ENCODE data around the gene MED13L. TPM values are rescaled to one million over a fixed set of nuclear protein-coding genes. Genes with fewer than 3 reads are reported as not detected.
"Not testable (repeated sequence)": the region's sequence is repeated elsewhere in the genome, so short reads cannot be mapped to it uniquely, and the experiment has no call there.

The MED13L gene
- total and polyA plus RNA-seq, 11 donors, result 12.2 to 84.1 (median 60.2) TPM

DNA sequence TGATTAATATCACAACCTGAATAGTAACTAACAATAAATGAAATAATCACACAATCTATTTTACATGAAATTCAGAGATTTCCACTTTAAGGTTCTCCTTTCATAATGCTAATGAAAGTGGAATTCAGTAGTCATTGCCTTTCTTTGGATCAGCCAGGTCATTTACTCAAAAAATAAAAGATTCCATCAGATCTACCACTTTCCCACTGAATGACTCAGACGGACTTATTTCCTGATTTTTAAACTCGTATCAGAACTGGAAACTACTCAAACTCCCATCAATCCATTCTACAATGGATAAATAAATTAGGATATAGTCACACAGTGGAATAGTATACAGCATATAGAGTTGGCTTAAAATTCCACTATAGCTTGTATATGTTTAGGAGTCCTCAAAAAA is 237.1 kb downstream of the MED13L start:
- 74 to 93% (median 80%) methylated on average over 2 of the region's 2 CpGs for WGBS, 4 donors
- ATAC-seq, result no peak
- Histone ChIP-seq H3K9me3 (no peaks in the 10 kb centered on the region), H3K36me3 (no peaks in the 10 kb centered on the region), H3K4me1 (peaks cover 0 to 39% (median 17%) of the 10 kb centered on the region in 12 donors), H3K4me3 (no peak overlapping the region), H3K27me3 (no peaks in the 10 kb centered on the region), H3K27ac (no peak overlapping the region)
- no peak for DNase-seq
- no peak for TF ChIP-seq POLR2A (IDR thresholded peaks at IDR 0.05)
- TF ChIP-seq, protein P1, sequence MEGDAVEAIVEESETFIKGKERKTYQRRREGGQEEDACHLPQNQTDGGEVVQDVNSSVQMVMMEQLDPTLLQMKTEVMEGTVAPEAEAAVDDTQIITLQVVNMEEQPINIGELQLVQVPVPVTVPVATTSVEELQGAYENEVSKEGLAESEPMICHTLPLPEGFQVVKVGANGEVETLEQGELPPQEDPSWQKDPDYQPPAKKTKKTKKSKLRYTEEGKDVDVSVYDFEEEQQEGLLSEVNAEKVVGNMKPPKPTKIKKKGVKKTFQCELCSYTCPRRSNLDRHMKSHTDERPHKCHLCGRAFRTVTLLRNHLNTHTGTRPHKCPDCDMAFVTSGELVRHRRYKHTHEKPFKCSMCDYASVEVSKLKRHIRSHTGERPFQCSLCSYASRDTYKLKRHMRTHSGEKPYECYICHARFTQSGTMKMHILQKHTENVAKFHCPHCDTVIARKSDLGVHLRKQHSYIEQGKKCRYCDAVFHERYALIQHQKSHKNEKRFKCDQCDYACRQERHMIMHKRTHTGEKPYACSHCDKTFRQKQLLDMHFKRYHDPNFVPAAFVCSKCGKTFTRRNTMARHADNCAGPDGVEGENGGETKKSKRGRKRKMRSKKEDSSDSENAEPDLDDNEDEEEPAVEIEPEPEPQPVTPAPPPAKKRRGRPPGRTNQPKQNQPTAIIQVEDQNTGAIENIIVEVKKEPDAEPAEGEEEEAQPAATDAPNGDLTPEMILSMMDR (IDR thresholded peaks at IDR 0.05), result no peak
- intact Hi-C loops (cut with DNase I), result no loop called here

DNA sequence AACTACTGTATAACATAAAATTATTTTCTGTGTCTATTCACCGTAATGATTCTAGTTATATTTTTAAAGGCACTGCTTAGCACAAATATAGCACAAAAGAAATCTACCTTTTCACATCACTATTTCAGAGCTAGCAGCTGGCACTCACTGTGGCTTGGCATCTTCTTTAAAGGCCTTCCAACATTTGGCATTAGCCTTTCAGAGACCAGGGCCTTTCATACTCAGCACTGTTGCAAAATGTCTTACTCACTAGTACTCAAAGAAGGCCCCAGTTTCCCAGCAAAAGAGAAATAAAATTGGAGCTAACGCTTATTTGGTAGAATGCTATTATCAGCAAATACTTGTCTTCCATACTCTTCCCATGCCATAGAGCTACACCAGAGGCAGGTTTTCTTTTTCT is 238.4 kb downstream of the MED13L start:
- no peak for DNase-seq
- no peaks in the 10 kb centered on the region for H3K36me3 ChIP-seq
- no peak for ATAC-seq
- no peak overlapping the region for H3K4me3 ChIP-seq
- peaks cover 0 to 27% (median 8%) of the 10 kb centered on the region in 12 donors for H3K4me1 ChIP-seq
- WGBS, 4 donors, result 77 to 92% (median 88%) methylated on average over 2 of the region's 2 CpGs
- H3K27ac ChIP-seq, result no peak overlapping the region
- TF ChIP-seq POLR2A (IDR thresholded peaks at IDR 0.05), result no peak
- TF ChIP-seq, protein P1 (IDR thresholded peaks at IDR 0.05), result no peak
- no peaks in the 10 kb centered on the region for H3K9me3 ChIP-seq
- H3K27me3 ChIP-seq, result no peaks in the 10 kb centered on the region
- intact Hi-C loops (cut with DNase I), result no loop called here

DNA sequence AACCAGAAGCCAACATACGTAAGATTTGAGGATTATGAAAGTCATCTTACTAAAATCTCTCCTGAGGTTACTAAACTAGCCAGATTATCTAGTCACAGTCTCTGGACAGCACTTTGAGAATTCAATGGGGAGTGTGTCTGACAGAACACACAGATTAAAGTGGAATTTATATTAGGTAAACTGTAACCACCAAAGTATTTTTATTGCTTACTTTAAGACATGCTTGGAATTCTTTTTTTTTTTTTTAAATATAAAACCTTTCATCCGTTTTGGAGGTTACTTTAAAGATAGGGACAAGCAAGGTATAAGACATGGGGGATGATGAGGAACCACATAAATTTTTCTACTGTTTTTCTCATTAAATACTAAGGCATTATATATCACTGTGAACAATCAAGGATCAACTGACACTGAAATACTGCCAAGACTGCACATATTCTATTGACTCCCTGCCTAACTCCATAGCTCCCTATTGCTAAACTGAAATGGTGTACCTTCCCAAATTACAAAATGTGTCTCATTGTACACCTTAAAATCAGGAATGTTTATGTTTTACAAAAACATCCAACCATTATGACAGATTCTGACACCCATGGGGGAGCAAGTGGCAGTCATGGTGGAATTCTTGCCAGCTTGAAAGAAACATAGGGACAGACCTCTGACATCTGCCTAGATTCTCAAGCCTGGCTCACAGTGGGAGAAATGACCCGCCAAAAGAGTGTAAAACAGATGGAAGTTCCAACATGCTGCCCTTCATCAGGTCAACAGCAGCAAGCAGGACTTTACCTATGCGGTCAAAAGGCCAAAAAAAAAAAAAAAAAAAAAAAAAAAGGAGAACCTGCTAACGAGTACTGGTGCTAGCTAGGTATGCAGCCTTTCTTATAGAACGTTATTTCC is 239.3 kb downstream of the MED13L start:
- Histone ChIP-seq H3K4me3 (no peak overlapping the region), H3K36me3 (no peaks in the 10 kb centered on the region), H3K4me1 (peaks cover 0 to 20% (median 2%) of the 10 kb centered on the region in 12 donors), H3K27me3 (no peaks in the 10 kb centered on the region), H3K27ac (no peak overlapping the region), H3K9me3 (no peaks in the 10 kb centered on the region)
- TF ChIP-seq, protein P1 (IDR thresholded peaks at IDR 0.05), result no peak
- no peak for TF ChIP-seq POLR2A (IDR thresholded peaks at IDR 0.05)
- intact Hi-C loops (cut with DNase I), result no loop called here
- ATAC-seq (no peak), DNase-seq (no peak)
- 85 to 93% (median 91%) methylated on average over 6 of the region's 6 CpGs for WGBS, 4 donors

DNA sequence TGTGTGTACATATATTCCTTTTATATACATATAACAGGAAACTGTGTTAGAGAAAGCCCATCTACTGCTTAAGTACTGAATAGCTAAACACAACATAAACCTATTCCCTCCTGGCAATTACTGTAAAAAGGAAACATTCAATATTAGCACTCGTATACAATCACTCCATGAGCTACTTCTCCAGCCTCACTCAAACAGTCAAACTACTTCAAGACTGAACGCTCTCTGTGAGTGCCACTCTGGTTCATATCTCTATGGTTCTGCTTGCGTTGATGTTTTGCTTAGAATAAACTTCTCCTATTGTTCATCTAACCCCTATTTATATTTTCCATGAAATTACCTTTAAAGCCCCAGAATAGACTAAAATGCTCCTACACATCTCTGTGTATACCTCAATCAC is 243.7 kb downstream of the MED13L start:
- H3K4me3 ChIP-seq, result no peak overlapping the region
- DNase-seq, result no peak
- TF ChIP-seq POLR2A (IDR thresholded peaks at IDR 0.05), result no peak
- TF ChIP-seq, protein P1 (IDR thresholded peaks at IDR 0.05), result no peak
- WGBS, 4 donors, result 77 to 88% (median 81%) methylated on average over 3 of the region's 3 CpGs
- peaks cover 0 to 10% (median 0%) of the 10 kb centered on the region in 12 donors for H3K9me3 ChIP-seq
- no peak overlapping the region for H3K27ac ChIP-seq
- H3K36me3 ChIP-seq, result no peaks in the 10 kb centered on the region
- intact Hi-C loops (cut with DNase I), result no loop called here
- no peak for ATAC-seq
- H3K4me1 ChIP-seq, result peaks cover 0 to 3% (median 0%) of the 10 kb centered on the region in 12 donors
- H3K27me3 ChIP-seq, result no peaks in the 10 kb centered on the region

DNA sequence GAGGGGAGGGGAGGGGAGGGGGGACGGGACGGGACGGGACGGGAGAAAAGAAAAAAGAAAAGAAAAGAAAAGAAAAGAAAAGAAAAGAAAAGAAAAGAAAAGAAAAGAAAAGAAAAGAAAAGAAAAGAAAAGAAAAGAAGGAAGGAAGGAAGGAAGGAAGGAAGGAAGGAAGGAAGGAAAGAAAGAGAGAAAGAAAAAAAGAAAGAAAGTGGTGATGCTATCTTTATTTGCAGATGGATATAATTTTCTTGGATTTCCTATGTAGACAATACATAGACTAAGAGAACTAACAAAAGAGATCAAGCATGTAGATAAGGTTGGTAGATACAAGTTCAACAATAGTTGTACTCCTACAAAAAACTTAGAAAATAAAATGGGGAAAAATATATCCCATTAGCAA is 245.9 kb downstream of the MED13L start:
- DNase-seq; H3K4me3 ChIP-seq; H3K27me3 ChIP-seq; H3K27ac ChIP-seq; intact Hi-C loops (cut with DNase I); H3K36me3 ChIP-seq; ATAC-seq; H3K9me3 ChIP-seq: not testable (repeated sequence)
- 93 to 99% (median 97%) methylated on average over 4 of the region's 4 CpGs for WGBS, 4 donors
- H3K4me1 ChIP-seq, result peaks cover 0 to 15% (median 4%) of the 10 kb centered on the region in 12 donors

Measured in heart left ventricle (tissue), 16 donors.